Activated CD4-positive, alpha-beta T cell treated with anti-CD3 and anti-CD28 coated beads, Interleukin-2, amount 50 U/mL, for 1 hour (primary cell): Measurements from ENCODE around the gene WWOX.
"Not testable (repeated sequence)": the region's sequence is repeated elsewhere in the genome, so short reads cannot be mapped to it uniquely, and the experiment has no call there.

Experiments
- DNase-seq: peaks from one replicate; pipeline ENCODE4 v3.0.0-alpha.2; 2020

WWOX gene

GRCh38 chr16:78668393-78668792 is 568.9 kb downstream of the WWOX start:
- no peak for DNase-seq

GRCh38 chr16:78669994-78670393 is 570.5 kb downstream of the WWOX start:
- DNase-seq: no peak

DNA sequence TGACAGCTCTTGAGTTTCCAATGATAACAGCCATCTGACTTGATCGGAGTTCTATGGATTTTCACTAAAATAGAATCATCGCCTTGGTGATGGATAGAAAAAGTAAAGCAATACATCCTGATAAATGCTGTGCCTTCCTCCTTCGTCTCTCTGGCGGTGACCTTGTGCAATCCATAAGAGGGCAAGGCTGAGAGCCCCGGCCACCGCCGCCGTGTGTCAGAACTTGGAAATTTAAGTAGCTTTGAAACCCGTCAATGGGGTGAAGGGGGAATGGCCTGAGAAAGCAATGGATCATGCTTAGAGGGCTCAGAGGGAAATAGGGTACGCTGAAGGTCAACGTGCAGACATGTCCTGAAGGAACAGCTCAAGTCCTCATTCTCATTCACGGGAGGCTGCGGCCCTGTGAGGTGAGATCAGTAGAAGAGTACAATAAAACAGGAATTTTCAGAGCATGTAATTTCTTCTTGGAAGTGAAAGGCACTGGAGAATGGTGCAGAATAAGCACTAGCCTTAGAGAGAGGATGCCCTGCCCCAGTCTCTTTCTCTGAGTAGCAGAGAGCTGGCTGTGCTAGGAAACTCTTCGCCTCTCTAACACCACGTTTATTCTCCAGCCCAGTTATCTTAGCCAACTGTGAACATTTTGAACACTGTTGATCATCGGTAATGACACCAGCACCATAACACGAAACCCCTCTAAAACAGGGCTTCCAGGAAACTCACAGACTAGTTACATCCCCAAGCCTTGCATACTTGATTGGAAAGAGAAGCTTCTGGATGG is 573.5 kb downstream of the WWOX start:
- no peak for DNase-seq

DNA sequence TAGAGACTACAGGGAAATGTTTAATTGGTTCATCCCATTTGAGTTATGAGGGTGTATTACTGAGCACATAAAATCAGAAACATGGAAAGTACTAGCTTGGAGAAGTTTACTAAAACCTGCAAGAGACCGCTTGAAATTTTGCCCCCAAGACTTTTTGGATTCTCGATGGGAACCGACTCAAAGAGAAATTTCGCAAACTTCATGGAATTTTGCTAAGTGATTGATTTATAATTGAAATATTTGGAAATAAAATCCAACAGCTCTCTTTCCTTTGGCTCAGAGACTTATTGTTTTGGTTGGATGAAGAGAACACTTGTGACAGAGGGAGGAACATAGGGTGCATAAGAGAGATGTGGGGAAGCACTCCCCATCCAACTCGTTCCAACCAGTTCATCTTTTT is 574.4 kb downstream of the WWOX start:
- no peak for DNase-seq

- no peak for DNase-seq
Observed at GRCh38 chr16:78675312-78675711, 575.9 kb downstream of the WWOX start.

- no peak for DNase-seq
Observed at GRCh38 chr16:78675951-78676792, 576.7 kb downstream of the WWOX start.

GRCh38 chr16:78677181-78677731 is 577.8 kb downstream of the WWOX start:
- DNase-seq: no peak

GRCh38 chr16:78679546-78679945 is 580.1 kb downstream of the WWOX start:
- DNase-seq: no peak

DNA sequence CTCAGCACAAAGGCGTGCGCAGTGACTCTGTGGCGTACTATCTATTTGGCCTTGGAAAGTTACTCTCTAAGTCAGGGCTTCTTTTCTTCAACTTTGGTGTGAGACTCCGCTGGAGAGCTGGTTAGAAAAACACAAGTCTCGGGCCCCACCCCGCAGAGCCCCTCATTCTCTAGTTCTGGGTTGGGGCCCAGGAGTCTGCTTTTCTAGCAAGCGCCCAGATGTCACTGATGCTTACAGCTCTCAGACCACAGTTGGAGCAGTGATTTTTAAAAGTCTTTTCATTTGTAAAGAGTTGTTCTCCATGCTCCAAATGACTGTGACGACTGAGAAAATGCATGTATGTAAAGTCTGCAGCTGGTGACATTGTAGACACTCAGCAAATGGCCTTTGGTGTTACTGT is 582.3 kb downstream of the WWOX start:
- DNase-seq: no peak

GRCh38 chr16:78684030-78684611 is 584.7 kb downstream of the WWOX start:
- DNase-seq: no peak

- no peak for DNase-seq
Observed at GRCh38 chr16:78684655-78685375, 585.4 kb downstream of the WWOX start.

DNA sequence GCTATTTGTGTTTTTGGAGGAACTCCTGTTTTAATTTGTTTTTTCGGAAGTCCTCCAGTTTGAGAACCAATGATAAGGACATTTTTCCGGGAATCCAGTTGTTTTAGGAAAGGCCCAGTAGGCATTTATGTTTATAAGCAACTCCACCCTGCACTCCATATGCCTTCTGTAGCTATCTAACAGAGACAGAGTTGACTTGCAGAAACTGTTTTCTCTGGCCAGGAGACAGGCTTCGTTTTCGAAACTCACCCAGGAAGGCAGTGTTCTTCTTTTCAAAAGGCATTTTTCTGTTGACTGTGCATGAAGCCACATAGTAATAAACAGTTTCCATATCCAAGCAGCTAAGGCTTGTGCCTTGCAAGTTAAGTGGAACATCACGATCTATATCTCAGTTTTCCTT is 587.1 kb downstream of the WWOX start:
- DNase-seq: no peak

DNA sequence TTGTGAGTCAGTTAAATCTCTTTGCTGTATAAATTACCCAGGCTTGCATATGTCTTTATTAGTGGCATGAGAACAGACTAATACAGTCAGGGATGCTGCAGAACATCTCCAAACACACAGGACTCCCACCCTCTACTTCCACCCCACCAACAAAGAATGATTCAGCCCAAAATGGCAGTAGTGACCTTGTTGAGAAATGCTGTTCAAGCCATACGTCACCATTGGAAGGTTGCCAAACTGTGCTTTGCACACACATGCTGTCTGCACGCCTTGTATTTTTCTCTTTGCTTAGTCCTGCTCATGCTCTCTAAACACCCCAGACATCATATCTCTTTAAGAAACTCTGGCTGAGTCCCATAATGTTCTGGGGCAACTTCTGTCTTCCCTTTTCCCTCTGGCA is 589.6 kb downstream of the WWOX start:
- DNase-seq: no peak

DNA sequence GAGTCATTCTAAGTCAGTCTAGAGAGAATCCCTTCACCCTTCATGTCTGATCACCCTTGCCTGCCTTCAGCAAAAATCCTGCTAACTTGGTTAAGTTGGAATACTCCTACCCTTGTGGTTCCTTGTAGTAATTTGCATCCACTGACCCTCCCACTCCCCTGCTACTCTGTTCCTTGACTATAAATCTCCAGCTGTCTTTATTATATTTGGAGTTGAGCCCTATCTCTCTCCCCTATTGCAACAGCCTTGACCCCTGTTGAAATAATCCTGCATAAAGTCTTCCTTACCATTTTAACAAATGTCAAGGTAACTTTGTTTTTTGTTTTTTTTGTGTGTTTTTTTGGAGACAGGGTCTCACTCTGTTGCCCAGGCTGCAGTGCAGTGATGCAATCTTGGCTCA is 590.1 kb downstream of the WWOX start:
- no peak for DNase-seq

- no peak for DNase-seq
Observed at GRCh38 chr16:78690510-78690909, 591.1 kb downstream of the WWOX start.

- DNase-seq: not testable (repeated sequence)
Observed at GRCh38 chr16:78691746-78692145, 592.3 kb downstream of the WWOX start.

GRCh38 chr16:78693496-78693895 is 594.0 kb downstream of the WWOX start:
- DNase-seq: no peak

GRCh38 chr16:78694414-78694813 is 595.0 kb downstream of the WWOX start:
- no peak for DNase-seq

- no peak for DNase-seq
Observed at GRCh38 chr16:78695391-78695790, 595.9 kb downstream of the WWOX start.

DNA sequence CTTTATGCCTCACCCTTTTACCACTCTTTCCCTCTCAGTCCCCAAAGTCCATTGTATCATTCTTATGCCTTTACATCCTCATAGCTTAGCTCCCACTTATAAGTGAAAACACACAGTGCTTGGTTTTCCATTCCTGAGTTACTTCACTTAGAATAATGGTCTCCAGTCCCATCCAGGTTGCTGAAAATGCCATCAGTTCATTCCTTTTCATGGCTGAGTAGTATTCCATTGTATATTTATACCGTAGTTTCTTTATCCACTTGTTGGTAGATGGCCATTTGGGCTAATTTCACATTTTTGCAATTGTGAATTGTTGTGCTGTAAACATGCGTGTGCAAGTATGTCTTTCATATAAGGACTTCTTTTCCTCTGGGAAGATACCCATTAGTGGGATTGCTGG is 597.3 kb downstream of the WWOX start:
- no peak for DNase-seq

GRCh38 chr16:78697426-78697825 is 598.0 kb downstream of the WWOX start:
- no peak for DNase-seq

GRCh38 chr16:78703936-78704335 is 604.5 kb downstream of the WWOX start:
- no peak for DNase-seq

- DNase-seq: no peak
Observed at GRCh38 chr16:78704416-78704815, 605.0 kb downstream of the WWOX start.
